ENCODE results near the gene DISC1.

GRCh38 chr1:232029315-232029714 is 402.7 kb downstream of the DISC1 start:
- TF ChIP-seq BHLHE40 (IDR thresholded peaks at IDR 0.05; ENCODE audit: borderline replicate concordance), result no peak
- TF ChIP-seq TARDBP (IDR thresholded peaks at IDR 0.05), result no peak
- no peak for TF ChIP-seq ZNF384 (IDR thresholded peaks at IDR 0.05)
- TF ChIP-seq NFRKB (IDR thresholded peaks at IDR 0.05), result no peak
- TF ChIP-seq CTBP1 (IDR thresholded peaks at IDR 0.05; ENCODE audit: borderline replicate concordance), result no peak
- no peak for TF ChIP-seq ELF4 (IDR thresholded peaks at IDR 0.05)
- no peak for TF ChIP-seq FOXA1 (IDR thresholded peaks at IDR 0.05)
- no peak for TF ChIP-seq FOXM1 (IDR thresholded peaks at IDR 0.05; ENCODE audit: borderline replicate concordance)
- no peak for TF ChIP-seq SP1 (IDR thresholded peaks at IDR 0.05)
